Renal pelvis (tissue), 4 donors: ENCODE measurements around the gene SCAF1. TPM values are rescaled to one million over a fixed set of nuclear protein-coding genes. Genes with fewer than 3 reads are reported as not detected.

Experiments used
- DNase-seq: peaks from one replicate; pipeline ENCODE4 v3.0.0-alpha.2; 2013
- polyA plus RNA-seq, 3 donors: library from polyadenylated mRNA; unstranded; fragments of 120-200 nt; gene quantifications; one replicate each; pipeline ENCODE4 v1.2.1, GENCODE V29; 2013; ENCODE audit not compliant: insufficient read length in 3 of 3

SCAF1 gene
- polyA plus RNA-seq, 3 donors, result 36.6 to 45.7 (median 45.0) TPM

GRCh38 chr19:49660338-49660961 is 18.4 kb downstream of the SCAF1 start:
- no peak for DNase-seq

GRCh38 chr19:49662011-49662410 is 20.0 kb downstream of the SCAF1 start:
- no peak for DNase-seq

GRCh38 chr19:49663224-49663623 is 21.2 kb downstream of the SCAF1 start:
- no peak for DNase-seq

- peak; percentile 84 for DNase-seq
Measured at GRCh38 chr19:49664171-49665035, 22.4 kb downstream of the SCAF1 start.

- DNase-seq, result no peak
Measured at GRCh38 chr19:49665036-49665350, 23.0 kb downstream of the SCAF1 start.

GRCh38 chr19:49665351-49666119 is 23.5 kb downstream of the SCAF1 start, which contains the start of the genes BCL2L12 and IRF3:
Gene BCL2L12, plus strand, starts transcription at chr19:49665933. Its CDS starts 760 bp downstream, at chr19:49666693.
Gene IRF3, minus strand, starts transcription at chr19:49665857. Its CDS starts 1,019 bp downstream, at chr19:49664838.
- DNase-seq, result peak; percentile 96

- no peak for DNase-seq
Measured at GRCh38 chr19:49666120-49666444, 24.1 kb downstream of the SCAF1 start.

- DNase-seq, result no peak
Measured at GRCh38 chr19:49667473-49667872, 25.5 kb downstream of the SCAF1 start.

GRCh38 chr19:49669516-49669915 is 27.5 kb downstream of the SCAF1 start:
- DNase-seq, result no peak

GRCh38 chr19:49672131-49672919 is 30.3 kb downstream of the SCAF1 start:
- DNase-seq, result peak; percentile 66

- DNase-seq, result peak; percentile 92
Measured at GRCh38 chr19:49676136-49676783, 34.3 kb downstream of the SCAF1 start.

- DNase-seq, result peak; percentile 100
Measured at GRCh38 chr19:49676784-49677230, 34.8 kb downstream of the SCAF1 start.

- DNase-seq, result no peak
Measured at GRCh38 chr19:49677231-49677900, 35.4 kb downstream of the SCAF1 start, which contains the start of gene PRMT1. Gene PRMT1, plus strand, starts transcription at chr19:49677271. Its CDS starts 10 bp downstream, at chr19:49677281.

- peak; percentile 90 for DNase-seq
Measured at GRCh38 chr19:49677901-49678674, 36.1 kb downstream of the SCAF1 start.

GRCh38 chr19:49678985-49679770 is 37.2 kb downstream of the SCAF1 start:
- no peak for DNase-seq

- no peak for DNase-seq
Measured at GRCh38 chr19:49679771-49680413, 37.9 kb downstream of the SCAF1 start.

- DNase-seq, result peak; percentile 93
Measured at GRCh38 chr19:49680421-49681351, 38.7 kb downstream of the SCAF1 start.
